Measurements from ENCODE around the gene COTL1.

COTL1 gene

GRCh38 chr16:84547546-84548061, 70.3 kb downstream of the COTL1 start:
- DNase-seq = no peak

GRCh38 chr16:84546669-84547545, 71.0 kb downstream of the COTL1 start:
- no peak for DNase-seq

DNA sequence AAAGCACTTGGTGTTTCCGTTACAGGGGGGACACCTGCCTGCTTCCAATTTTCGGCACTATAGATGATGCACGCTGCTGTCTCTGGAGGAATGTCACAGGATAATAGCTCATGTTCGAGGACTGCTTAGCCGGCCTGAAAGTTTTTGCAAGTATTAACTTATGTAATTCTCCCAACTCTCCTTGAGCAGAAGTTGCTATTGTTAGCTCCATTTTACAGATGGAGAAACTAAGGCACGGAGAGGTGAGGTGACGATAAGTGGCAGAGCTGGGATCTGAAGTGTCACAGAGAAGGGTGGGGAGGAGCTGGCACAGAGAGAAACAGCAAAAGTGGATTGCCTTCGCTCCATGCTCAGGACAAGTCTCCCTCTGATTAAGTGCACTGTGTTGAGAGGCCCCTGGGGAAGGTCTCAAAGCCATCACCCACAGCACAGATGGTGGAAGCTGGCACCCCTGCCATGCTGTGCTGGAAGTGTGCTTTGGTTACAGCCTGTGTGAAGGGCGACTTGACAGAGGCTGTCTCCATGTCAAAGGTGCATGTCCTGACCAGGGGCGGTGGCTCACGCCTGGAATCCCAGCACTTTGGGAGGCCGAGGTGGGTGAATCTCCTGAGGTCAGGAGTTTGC, 72.7 kb downstream of the COTL1 start:
- DNase-seq = peak; percentile 8

- DNase-seq = no peak
Observed at GRCh38 chr16:84544031-84544773, 73.7 kb downstream of the COTL1 start.

GRCh38 chr16:84543253-84543652, 74.6 kb downstream of the COTL1 start:
- no peak for DNase-seq

GRCh38 chr16:84541999-84542817, 75.7 kb downstream of the COTL1 start:
- no peak for DNase-seq

GRCh38 chr16:84540194-84540593, 77.7 kb downstream of the COTL1 start:
- no peak for DNase-seq

GRCh38 chr16:84538222-84538840, 79.5 kb downstream of the COTL1 start:
- no peak for DNase-seq

DNA sequence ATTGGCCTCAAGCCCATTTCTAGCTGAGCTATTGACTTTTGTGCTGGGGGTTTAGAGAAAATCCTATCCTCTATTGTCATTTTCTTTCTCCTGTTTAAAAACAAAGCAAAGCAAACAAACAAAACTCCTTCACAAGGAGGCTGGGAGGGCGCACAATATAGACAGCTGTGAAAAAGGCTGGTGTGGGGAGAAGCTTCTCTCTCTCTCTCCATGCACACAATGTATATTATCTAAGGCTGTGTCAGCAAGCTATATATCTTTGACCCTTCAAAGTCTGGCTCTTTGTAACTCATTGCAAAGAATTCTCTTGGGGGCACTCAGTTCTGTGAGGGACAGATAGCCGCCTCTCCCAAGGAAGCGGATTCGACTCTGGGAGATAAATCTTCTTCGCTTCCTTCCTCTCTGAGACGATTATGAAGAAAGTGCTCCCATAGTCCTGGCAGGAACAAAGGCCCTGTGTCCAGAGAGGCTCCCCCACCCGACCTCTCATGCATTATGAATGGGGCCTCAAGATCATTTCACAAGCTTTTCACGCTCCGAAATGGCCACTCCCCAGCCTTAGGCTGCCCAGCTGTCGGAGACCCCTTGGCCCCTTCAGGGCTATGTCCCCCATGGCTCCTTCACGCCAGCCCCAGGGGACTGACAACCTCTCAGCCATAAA, 80.3 kb downstream of the COTL1 start:
- DNase-seq = no peak

- no peak for DNase-seq
Observed at GRCh38 chr16:84535851-84536250, 82.0 kb downstream of the COTL1 start.

DNA sequence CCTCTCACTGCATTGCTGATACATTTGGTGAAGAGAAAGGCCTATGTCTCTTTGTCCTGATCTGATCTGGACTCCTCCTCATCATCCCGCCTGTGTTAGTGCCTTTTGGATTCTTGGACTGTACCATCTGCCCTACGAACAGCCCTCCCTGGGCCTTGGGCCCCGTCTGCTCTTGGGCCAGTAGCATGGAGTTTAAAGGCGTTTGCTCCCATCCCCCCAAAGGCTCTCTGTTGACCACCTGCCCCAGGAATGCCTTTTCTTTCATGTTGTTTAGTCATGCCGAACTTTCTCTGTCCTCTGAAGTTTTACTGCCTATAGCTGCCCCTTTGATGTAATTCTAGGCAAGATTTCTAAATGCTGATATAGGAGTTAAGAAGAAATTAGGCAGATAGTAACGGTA, 82.5 kb downstream of the COTL1 start:
- DNase-seq = no peak

- no peak for DNase-seq
Observed at GRCh38 chr16:84534815-84535214, 83.1 kb downstream of the COTL1 start.

- no peak for DNase-seq
Observed at GRCh38 chr16:84532855-84533486, 84.9 kb downstream of the COTL1 start.

DNA sequence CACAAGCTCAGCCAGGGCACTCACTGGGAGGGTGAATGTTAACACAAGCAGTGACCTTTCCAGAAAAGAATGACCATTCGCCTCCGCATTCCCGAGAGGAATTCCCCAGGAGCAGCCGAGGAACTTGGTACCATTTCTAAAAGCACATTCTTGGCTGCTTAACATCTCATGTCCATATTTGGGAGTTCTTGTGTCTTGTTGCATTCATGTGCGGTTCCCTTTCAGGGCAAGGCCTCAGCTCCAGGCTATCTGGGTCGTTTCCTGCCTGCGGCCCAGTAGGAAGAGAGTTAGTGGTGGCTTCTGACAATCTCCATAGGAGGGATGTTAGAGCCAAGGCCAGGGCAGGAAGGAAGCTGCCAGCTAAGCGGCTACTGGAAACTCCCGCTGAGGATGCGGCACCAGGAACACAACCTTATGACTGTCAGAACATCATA, 85.6 kb downstream of the COTL1 start:
- DNase-seq = no peak

- DNase-seq = peak; percentile 23
Observed at GRCh38 chr16:84531671-84532111, 86.2 kb downstream of the COTL1 start.

- no peak for DNase-seq
Observed at GRCh38 chr16:84530590-84530989, 87.3 kb downstream of the COTL1 start.

DNA sequence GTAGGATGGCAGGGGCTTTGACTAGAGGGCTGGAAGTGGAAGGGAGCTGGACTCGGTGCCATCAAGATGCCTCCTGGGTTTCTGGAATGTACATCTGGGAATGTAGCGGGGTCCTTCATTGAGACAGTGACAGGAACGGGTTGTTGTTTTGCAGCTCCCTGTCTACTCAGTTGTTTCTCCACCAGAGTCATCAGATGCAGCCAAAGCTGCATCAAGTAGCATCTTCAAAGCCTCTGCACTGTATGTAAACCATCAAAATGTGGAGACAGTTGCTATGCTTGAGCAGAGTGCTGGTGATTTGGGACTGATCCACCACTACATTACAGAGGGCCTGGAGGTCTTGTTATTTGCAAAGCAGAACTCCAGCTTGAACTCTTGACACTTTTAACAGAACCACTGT, 88.3 kb downstream of the COTL1 start:
- no peak for DNase-seq

DNA sequence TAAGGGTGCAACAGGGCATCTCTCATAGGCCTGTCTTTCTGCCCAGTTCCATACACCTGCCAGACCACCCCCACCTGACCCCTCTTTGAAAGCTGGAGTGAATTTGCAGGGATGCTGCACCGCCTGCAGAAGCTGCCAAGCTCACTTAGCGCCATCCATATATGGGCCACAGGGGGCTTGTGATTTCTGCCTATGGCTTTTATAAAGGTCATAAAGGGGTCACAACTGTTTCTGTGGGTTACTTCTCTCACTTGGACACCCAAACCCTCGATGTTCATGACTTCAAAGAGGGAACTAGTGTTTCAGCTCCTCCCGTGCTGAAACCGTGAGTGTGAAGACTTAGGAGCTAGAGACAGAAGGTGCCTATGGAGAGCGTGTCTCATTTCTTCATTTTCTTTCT, 89.6 kb downstream of the COTL1 start:
- no peak for DNase-seq

GRCh38 chr16:84527532-84528269, 90.2 kb downstream of the COTL1 start:
- no peak for DNase-seq

Data from NCI-H1694 treated with DMSO at 0.1 percent for 48 hours (cell line).